ENCODE measurements around the gene ATP6V0A1.

ATP6V0A1 gene

DNA sequence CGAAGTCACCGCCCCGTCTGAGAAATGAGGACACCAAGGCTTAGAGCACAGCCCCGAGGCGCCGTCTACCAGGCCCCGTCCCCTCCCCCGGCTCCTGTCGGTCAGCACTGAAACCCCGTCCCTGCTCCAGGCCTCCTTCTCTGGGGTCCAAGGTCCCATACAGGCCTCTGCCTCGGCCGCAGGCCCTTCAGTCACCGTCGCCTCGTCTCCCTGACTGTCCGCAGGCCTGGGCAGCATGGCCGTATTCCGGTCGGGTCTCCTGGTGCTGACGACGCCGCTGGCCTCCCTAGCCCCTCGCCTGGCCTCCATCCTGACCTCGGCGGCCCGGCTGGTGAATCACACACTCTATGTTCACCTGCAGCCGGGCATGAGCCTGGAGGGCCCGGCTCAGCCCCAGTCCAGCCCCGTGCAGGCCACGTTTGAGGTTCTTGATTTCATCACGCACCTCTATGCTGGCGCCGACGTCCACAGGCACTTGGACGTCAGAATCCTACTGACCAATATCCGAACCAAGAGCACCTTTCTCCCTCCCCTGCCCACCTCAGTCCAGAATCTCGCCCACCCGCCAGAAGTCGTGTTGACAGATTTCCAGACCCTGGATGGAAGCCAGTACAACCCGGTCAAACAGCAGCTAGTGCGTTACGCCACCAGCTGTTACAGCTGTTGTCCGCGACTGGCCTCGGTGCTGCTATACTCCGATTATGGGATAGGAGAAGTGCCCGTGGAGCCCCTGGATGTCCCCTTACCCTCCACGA lies 103.9 kb downstream of the ATP6V0A1 start:
- ChIA-PET CTCF (no interaction called here), POLR2A (interaction anchor here (4.6 kb wide), 1 partner anchor 8 kb away, joined by 30 read pairs; no protein-coding TSS in a partner anchor)
- peak; percentile 34 for DNase-seq (ENCODE audit: extremely low spot score)

DNA sequence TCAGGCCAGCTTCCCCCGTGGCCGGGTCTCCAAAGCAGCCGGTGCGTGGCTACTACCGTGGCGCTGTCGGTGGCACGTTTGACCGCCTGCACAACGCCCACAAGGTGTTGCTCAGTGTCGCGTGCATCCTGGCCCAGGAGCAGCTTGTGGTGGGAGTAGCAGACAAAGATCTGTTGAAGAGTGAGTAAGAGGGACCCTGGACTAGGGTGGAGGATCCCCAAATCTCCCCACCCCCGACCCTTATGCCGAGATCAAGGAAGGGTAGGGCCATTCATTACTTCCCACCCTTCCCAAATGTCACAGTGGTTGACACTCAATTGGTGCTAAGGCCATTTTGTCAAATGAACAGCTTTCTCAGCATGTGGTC lies 104.4 kb downstream of the ATP6V0A1 start:
- CTCF ChIA-PET: no interaction called here
- POLR2A ChIA-PET: interaction anchor here (4.6 kb wide), 1 partner anchor 9 kb away, joined by 30 read pairs; no protein-coding TSS in a partner anchor
- TF ChIP-seq LEF1 (IDR thresholded peaks at IDR 0.05; ENCODE audit: borderline replicate concordance) (no peak), NFRKB (IDR thresholded peaks at IDR 0.05) (no peak), ZNF384 (IDR thresholded peaks at IDR 0.05) (no peak), ARNT (IDR thresholded peaks at IDR 0.05) (no peak), CTBP1 (IDR thresholded peaks at IDR 0.05; ENCODE audit: borderline replicate concordance) (no peak), ELF4 (IDR thresholded peaks at IDR 0.05) (no peak), BHLHE40 (IDR thresholded peaks at IDR 0.05; ENCODE audit: borderline replicate concordance) (no peak), SP1 (IDR thresholded peaks at IDR 0.05) (no peak)
- no peak for DNase-seq (ENCODE audit: extremely low spot score)

More for the DNA sequence above, 103.9 kb downstream of the ATP6V0A1 start:
- TF ChIP-seq L3MBTL2 (conservative IDR thresholded peaks at IDR 0.05): peak; percentile 33
- TF ChIP-seq NFRKB (IDR thresholded peaks at IDR 0.05): no peak

DNA sequence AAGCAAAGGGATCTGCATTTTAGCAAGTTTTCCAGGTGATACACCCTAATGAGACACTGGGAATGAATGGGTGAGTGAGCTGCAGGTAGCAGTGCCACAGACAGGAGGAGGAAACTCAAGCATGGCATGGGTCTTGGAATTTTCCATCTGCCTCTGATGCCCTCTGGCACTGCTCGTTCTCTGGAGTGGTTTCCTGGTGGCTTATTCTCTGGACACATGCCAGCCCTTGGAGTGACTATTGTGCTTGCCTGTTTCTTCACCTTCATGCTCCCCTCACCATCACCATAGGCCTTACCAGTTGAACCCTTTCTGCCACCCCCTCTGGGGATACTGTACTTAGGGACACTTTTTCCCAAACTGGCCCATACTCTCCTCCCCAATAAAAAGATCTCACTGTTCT lies 104.9 kb downstream of the ATP6V0A1 start:
- ChIA-PET POLR2A (interaction anchor here (4.6 kb wide), 1 partner anchor 9 kb away, joined by 30 read pairs; no protein-coding TSS in a partner anchor), CTCF (no interaction called here)
- no peak for DNase-seq (ENCODE audit: extremely low spot score)
- TF ChIP-seq, protein P1, sequence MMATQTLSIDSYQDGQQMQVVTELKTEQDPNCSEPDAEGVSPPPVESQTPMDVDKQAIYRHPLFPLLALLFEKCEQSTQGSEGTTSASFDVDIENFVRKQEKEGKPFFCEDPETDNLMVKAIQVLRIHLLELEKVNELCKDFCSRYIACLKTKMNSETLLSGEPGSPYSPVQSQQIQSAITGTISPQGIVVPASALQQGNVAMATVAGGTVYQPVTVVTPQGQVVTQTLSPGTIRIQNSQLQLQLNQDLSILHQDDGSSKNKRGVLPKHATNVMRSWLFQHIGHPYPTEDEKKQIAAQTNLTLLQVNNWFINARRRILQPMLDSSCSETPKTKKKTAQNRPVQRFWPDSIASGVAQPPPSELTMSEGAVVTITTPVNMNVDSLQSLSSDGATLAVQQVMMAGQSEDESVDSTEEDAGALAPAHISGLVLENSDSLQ (IDR thresholded peaks at IDR 0.05): no peak
- TF ChIP-seq SP1 (IDR thresholded peaks at IDR 0.05): no peak
- TF ChIP-seq TARDBP (IDR thresholded peaks at IDR 0.05): no peak
- no peak for TF ChIP-seq FOXM1 (IDR thresholded peaks at IDR 0.05; ENCODE audit: borderline replicate concordance)
- TF ChIP-seq ARNT (IDR thresholded peaks at IDR 0.05): no peak
- TF ChIP-seq L3MBTL2 (conservative IDR thresholded peaks at IDR 0.05): no peak
- TF ChIP-seq HDGF (IDR thresholded peaks at IDR 0.05; ENCODE audit: borderline replicate concordance): no peak
- TF ChIP-seq SUZ12 (IDR thresholded peaks at IDR 0.05): no peak
- TF ChIP-seq NFRKB (IDR thresholded peaks at IDR 0.05): no peak
- TF ChIP-seq ZNF384 (IDR thresholded peaks at IDR 0.05): no peak
- TF ChIP-seq FOXK2 (IDR thresholded peaks at IDR 0.05): no peak
- no peak for TF ChIP-seq LEF1 (IDR thresholded peaks at IDR 0.05; ENCODE audit: borderline replicate concordance)

DNA sequence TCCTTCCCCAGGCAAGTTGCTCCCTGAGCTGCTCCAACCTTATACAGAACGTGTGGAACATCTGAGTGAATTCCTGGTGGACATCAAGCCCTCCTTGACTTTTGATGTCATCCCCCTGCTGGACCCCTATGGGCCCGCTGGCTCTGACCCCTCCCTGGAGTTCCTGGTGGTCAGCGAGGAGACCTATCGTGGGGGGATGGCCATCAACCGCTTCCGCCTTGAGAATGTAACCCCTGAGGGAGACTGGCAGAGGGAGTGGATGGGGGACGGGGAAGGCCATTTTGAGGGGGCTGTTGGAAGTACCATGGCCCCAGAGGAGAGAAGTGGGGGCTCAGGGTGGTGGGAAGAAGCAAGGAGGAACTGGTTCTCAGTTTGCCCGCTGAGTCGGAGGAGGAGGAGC lies 105.3 kb downstream of the ATP6V0A1 start:
- TF ChIP-seq CTBP1 (IDR thresholded peaks at IDR 0.05; ENCODE audit: borderline replicate concordance) (no peak), SUZ12 (IDR thresholded peaks at IDR 0.05) (no peak), NFRKB (IDR thresholded peaks at IDR 0.05) (no peak), FOXK2 (IDR thresholded peaks at IDR 0.05) (no peak), TARDBP (IDR thresholded peaks at IDR 0.05) (no peak), BHLHE40 (IDR thresholded peaks at IDR 0.05; ENCODE audit: borderline replicate concordance) (no peak), LEF1 (IDR thresholded peaks at IDR 0.05; ENCODE audit: borderline replicate concordance) (no peak), SP1 (IDR thresholded peaks at IDR 0.05) (no peak), L3MBTL2 (conservative IDR thresholded peaks at IDR 0.05) (no peak), ELF4 (IDR thresholded peaks at IDR 0.05) (no peak), ZNF384 (IDR thresholded peaks at IDR 0.05) (no peak)
- ChIA-PET POLR2A (interaction anchor here (0.6 to 4.6 kb wide), 7 partner anchors 10 to 117 kb away, joined by 3 to 30 read pairs (median 6); partner anchors contain the start of genes NAGLU, PLEKHH3, RETREG3 and TUBG1), CTCF (no interaction called here)
- no peak for DNase-seq (ENCODE audit: extremely low spot score)

DNA sequence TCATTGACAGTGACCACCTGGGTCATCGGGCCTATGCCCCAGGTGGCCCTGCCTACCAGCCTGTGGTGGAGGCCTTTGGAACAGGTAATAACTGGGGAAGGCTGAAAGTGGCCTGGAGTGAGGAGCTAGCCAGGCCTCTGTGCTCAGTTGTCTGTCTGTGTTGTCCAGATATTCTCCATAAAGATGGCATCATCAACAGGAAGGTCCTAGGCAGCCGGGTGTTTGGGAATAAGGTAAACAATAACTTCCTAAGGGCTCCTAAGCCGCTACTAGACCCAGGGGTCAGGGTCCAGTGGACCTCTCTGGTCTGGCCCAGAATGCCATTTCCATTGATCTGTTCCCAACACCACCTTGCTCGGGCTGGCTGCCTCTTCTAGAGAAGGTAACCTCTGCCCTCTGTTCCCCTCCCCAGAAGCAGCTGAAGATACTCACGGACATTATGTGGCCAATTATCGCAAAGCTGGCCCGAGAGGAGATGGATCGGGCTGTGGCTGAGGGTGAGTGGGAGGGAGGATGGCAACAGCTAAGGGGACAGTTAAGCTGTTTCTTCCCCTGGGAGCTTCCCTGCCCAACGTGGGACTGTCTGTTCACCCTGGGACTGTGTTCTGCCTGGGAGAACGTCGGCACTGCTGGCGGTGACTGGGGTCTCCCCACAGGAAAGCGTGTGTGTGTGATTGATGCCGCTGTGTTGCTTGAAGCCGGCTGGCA lies 106.3 kb downstream of the ATP6V0A1 start:
- POLR2A ChIA-PET: interaction anchor here (0.8 to 4.7 kb wide), 7 partner anchors 9 to 113 kb away, joined by 3 to 59 read pairs (median 9); partner anchors contain the start of genes NAGLU, PLEKHH3, PSMC3IP and RETREG3
- TF ChIP-seq NFRKB (IDR thresholded peaks at IDR 0.05): no peak
- no peak for TF ChIP-seq SP1 (IDR thresholded peaks at IDR 0.05)
- no peak for TF ChIP-seq FOXM1 (IDR thresholded peaks at IDR 0.05; ENCODE audit: borderline replicate concordance)
- TF ChIP-seq BHLHE40 (IDR thresholded peaks at IDR 0.05; ENCODE audit: borderline replicate concordance): no peak
- no peak for TF ChIP-seq SUZ12 (IDR thresholded peaks at IDR 0.05)
- TF ChIP-seq FOXK2 (IDR thresholded peaks at IDR 0.05): no peak
- TF ChIP-seq L3MBTL2 (conservative IDR thresholded peaks at IDR 0.05): no peak
- no peak for TF ChIP-seq ARNT (IDR thresholded peaks at IDR 0.05)
- TF ChIP-seq CTBP1 (IDR thresholded peaks at IDR 0.05; ENCODE audit: borderline replicate concordance): no peak
- no peak for TF ChIP-seq LEF1 (IDR thresholded peaks at IDR 0.05; ENCODE audit: borderline replicate concordance)
- no peak for TF ChIP-seq ELF4 (IDR thresholded peaks at IDR 0.05)
- TF ChIP-seq HDGF (IDR thresholded peaks at IDR 0.05; ENCODE audit: borderline replicate concordance): no peak
- TF ChIP-seq ZNF384 (IDR thresholded peaks at IDR 0.05): no peak
- no peak for TF ChIP-seq TARDBP (IDR thresholded peaks at IDR 0.05)
- TF ChIP-seq, protein P1 (IDR thresholded peaks at IDR 0.05): no peak
- DNase-seq (ENCODE audit: extremely low spot score): no peak
- CTCF ChIA-PET: no interaction called here

DNA sequence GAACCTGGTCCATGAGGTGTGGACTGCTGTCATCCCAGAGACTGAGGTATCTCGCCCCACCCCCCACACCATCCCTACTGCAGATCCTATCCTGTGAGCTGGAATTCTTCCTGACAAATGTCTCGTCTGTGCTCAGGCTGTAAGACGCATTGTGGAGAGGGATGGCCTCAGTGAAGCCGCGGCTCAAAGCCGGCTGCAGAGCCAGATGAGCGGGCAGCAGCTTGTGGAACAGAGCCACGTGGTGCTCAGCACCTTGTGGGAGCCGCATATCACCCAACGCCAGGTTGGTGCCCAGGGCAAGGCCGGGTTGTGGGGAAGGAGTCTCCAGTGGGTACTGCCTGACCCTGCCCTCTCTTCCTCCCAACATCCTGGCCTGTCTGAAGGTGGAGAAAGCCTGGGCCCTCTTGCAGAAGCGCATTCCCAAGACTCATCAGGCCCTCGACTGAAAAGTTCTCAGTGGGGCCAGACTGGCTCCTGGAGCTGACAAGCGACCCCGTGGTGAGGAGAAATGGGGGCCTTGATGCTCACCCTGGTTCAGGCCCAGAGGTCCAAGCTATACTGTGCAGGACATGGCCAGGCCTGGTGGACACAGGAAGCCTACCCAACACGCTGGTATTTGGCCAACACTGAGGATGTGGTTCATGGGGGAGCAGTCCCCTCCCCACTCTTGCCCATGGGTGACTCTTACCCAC lies 107.0 kb downstream of the ATP6V0A1 start:
- ChIA-PET POLR2A (interaction anchor here (0.8 to 4.7 kb wide), 9 partner anchors 9 to 115 kb away, joined by 3 to 59 read pairs (median 9); partner anchors contain the start of genes NAGLU, PLEKHH3, PSMC3IP and TUBG1), CTCF (interaction anchor here (0.5 to 0.6 kb wide), 2 partner anchors 11 to 198 kb away, joined by 3 read pairs; no protein-coding TSS in a partner anchor)
- TF ChIP-seq FOXM1 (IDR thresholded peaks at IDR 0.05; ENCODE audit: borderline replicate concordance): no peak
- DNase-seq (ENCODE audit: extremely low spot score): no peak

Data from HEK293T (cell line).